Epithelial cell of esophagus (primary cell): ENCODE results near the gene SLC26A1.

Experiments
- DNase-seq: peaks from one replicate; pipeline ENCODE4 v3.0.0; 2010; ENCODE audit warnings: low read depth
- H3K4me3 ChIP-seq: 2 replicates; pipeline ENCODE4 v1.5.1; 2011; ENCODE audit warnings: mild to moderate bottlenecking, low read length, control low read depth
- TF ChIP-seq, protein P1 (sequence below): IDR thresholded peaks from 2 replicates; pipeline ENCODE4 v1.5.1; 2011; ENCODE audit warnings: low read depth, mild to moderate bottlenecking, low read length, control low read depth, inconsistent platforms; ENCODE audit not compliant: insufficient read depth; ENCODE audit errors: missing control alignments

Gene SLC26A1

DNA sequence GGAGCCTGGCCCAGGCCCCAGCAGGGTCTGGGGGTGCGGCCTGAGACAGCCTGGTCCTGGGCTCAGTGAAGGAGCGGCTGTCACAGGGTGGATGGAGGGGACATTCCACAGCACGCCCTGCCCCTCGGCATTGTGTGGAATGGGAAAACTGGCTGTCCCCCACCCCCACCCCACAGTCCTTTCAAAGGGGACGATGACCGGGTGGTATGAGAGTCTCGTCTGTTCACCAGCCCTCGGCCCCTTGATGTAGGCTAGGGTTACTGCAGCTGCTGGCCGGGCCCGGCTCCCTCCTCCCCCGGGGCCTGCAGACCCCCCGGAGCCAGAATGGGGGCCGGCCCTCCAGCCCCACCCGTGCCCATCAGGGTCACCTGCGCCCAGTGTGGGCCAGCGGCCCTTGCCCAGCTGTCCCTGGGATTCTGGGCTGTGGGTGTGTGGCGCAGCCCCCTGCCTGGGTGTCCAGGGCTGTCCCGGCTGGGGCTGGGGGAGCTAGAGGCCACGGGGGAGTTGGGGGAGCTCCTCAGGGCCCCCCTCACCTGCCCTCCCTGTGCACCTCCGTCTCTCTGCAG, 30.0 kb upstream of the SLC26A1 start:
- H3K4me3 ChIP-seq = no peak overlapping the region
- TF ChIP-seq, protein P1, sequence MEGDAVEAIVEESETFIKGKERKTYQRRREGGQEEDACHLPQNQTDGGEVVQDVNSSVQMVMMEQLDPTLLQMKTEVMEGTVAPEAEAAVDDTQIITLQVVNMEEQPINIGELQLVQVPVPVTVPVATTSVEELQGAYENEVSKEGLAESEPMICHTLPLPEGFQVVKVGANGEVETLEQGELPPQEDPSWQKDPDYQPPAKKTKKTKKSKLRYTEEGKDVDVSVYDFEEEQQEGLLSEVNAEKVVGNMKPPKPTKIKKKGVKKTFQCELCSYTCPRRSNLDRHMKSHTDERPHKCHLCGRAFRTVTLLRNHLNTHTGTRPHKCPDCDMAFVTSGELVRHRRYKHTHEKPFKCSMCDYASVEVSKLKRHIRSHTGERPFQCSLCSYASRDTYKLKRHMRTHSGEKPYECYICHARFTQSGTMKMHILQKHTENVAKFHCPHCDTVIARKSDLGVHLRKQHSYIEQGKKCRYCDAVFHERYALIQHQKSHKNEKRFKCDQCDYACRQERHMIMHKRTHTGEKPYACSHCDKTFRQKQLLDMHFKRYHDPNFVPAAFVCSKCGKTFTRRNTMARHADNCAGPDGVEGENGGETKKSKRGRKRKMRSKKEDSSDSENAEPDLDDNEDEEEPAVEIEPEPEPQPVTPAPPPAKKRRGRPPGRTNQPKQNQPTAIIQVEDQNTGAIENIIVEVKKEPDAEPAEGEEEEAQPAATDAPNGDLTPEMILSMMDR = no peak
- no peak for DNase-seq

DNA sequence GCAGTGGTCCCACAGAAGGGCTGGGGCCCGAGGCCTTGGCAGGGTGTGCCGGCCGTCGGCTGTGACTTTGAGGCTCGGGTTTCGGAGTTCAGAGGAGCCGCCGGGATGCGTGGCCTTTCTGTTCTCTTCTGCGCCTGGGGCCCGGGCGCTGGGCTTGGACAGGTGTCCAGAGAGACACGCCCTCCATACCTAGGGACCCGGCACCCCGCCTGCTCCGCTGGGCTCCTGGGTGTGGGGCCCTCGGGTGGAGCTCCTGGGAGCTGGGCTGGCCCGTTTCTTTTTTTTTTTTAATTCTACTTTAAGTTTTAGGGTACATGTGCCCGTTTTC, 29.5 kb upstream of the SLC26A1 start:
- no peak for DNase-seq
- no peak overlapping the region for H3K4me3 ChIP-seq
- TF ChIP-seq, protein P1 = no peak

DNA sequence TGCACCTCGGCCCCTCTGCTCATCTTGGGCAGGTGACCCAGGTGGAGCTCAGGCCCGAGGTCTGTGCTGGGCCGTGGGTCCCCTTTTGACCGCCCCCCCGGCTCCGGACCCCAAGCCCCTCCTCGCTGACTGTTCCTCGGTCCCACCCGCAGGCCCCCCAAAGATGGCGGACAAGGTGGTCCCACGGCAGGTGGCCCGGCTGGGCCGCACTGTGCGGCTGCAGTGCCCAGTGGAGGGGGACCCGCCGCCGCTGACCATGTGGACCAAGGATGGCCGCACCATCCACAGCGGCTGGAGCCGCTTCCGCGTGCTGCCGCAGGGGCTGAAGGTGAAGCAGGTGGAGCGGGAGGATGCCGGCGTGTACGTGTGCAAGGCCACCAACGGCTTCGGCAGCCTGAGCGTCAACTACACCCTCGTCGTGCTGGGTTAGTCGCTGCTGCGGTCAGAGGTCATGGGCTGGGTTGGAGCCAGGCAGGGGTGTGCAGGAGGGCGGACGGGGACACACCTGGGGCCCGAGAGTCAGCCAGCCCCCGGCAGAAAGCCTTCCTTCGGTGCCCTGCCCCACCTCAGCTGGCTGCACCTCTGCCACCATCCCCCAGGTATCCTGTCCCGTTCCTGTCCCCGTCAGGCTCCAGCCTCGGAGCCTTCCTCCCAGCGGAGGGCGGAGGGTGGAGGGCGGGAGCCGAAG, 29.0 kb upstream of the SLC26A1 start:
- TF ChIP-seq, protein P1 = no peak
- no peak overlapping the region for H3K4me3 ChIP-seq
- no peak for DNase-seq

DNA sequence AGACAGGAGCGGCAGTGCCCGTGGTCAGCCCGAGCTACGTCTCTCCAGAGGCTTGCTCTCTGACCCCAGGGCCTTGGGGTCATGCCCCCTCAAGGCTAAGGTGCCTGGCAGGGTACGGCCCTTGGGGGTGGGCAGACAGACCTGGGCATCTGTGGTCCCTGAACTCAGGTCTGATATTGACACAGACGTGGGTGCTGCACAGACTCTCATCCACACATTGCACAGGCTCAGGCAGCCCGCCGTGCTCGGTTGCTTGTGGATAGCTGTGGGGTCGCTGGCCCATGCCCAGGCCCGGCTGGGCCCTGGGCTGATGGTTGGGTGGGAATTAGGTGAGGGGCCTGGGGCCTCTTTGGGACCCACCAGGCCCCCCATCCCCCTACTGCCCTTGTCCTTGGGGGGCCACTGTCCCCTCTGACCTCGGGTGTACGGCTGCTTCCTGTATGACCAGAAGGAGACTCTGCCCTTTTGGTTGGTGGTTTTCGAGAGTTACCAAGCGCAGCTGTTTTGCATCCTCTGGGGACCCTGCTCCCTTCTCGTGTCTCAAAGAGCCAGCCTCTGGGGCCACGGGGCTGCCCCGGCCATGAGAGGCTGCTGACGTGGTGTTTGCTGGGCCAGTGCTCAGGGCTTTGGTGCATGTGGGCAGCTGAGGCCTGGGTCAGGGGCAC, 28.3 kb upstream of the SLC26A1 start:
- DNase-seq = no peak
- TF ChIP-seq, protein P1 = no peak
- no peak overlapping the region for H3K4me3 ChIP-seq

DNA sequence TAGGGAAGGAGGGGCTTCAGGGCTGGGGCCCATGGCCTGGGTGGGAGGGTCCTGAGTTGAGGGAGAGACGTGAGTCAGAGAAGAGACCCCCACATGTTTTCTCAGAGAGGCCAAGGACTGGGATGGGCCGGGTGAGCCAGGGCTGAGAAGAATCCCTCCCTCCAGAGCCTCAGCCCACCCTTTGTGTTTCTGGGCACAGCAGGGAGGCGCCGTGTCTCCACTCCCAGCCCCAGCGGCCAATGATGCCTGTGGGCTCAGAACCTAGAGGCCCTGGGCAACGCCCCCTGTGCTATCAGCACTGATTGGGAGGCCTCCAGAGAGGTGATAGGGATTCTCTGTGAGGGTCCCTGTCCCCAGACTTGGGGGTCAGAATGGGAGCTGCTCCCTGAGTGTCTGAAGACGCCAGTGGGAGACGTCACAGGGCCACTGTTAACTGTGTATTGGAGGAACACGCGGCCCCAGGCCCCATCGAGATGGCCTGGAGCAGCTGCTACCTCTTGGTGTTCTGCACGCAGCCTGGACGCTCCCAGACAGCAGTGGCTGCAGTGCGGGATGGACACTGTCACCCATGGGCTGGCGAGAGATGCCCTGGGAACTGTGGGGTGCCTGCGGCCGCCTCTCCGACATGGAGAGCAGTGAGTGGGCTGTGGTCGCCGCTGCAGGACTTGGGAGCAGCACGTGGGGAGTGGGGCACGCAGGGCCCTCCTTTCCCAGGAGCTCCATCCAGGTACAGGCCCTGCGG, 26.7 kb upstream of the SLC26A1 start:
- TF ChIP-seq, protein P1 = no peak
- DNase-seq = no peak
- no peak overlapping the region for H3K4me3 ChIP-seq

DNA sequence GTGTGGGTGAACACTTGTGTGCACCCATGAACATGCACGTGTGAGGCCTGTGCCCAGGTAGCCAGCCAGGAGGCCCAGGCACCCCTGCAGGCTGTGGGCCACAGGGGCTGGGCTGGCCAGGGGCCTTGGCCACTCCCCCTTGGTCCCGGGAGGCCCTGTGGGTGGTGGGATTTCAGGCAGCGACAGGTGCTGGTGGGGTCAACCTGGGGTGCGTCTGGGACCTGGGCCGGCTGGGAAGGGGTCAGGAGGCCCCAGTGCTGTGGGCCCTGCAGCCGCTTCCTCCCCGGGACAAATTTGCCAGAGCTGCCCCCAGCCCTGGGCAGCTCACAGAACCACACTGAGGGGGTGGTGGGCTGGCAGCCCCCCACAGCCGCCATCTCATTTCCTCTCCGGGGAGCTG, 26.1 kb upstream of the SLC26A1 start:
- H3K4me3 ChIP-seq = no peak overlapping the region
- DNase-seq = no peak
- TF ChIP-seq, protein P1 = no peak
